ENCODE measurements around the gene CITED2. TPM values are rescaled to one million over a fixed set of nuclear protein-coding genes. Genes with fewer than 3 reads are reported as not detected.

The CITED2 gene
- polyA plus RNA-seq, 3 donors, result 22.9 to 71.6 (median 43.9) TPM

DNA sequence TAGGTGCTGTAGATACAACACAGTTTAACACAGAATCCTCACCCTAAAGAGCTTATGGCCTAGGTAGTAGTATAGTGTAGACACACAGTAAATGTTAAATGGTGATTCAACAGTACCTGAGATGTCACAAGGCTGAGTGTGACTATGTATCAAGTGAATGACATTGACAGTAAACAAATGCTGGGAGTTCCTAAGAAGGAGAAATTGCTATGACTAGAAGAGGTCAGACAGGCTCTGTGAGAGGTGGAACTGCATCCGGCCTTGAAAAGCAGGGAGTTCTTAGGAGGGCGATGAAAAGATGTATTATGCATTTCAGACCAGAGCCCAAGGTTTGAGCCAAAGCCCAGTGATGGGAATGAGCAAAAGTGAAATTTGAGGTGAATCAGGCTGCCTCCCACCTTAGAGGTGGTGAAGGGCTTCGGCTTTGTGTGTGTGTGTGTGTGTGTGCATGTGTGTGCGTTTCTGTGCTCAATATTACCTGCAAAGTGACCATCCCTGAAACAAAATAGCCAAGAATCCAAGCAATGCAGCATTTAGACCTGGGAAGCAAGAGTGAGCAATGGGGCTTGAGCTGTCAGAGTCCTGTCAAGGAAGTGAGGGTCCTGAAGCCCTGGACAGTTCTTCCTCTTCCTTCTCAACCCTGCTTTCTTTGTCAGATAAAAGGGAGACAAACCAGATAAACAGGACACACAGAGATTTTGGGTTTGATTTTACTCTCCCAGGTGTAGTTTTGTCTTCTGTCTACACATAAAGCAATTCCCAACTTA is 32.3 kb upstream of the CITED2 start:
- DNase-seq, result no peak
- Histone ChIP-seq H4K20me1 (ENCODE audit: insufficient read depth, low read length) (no peaks in the 10 kb centered on the region), H3K27me3 (ENCODE audit: control insufficient read depth in 2 of 2, insufficient read depth in 2 of 2, low read length in 2 of 2) (no peaks in the 10 kb centered on the region), H3K27ac (ENCODE audit: low read depth in 1 of 2, low read length in 2 of 2) (no peak overlapping the region), H3K79me2 (ENCODE audit: insufficient read depth, low read length) (no peaks in the 10 kb centered on the region), H3K4me3 (replicated peaks in 1 of 3; ENCODE audit: low read depth in 2 of 3, low read length in 3 of 3) (no peak overlapping the region), H3K4me1 (ENCODE audit: control insufficient read depth in 1 of 2, insufficient read depth in 2 of 2, low read length in 2 of 2) (no peaks in the 10 kb centered on the region), H3K4me2 (replicated peaks; ENCODE audit: extremely low read depth, low read length, poor library complexity, severe bottlenecking) (no peak overlapping the region), H2AFZ (ENCODE audit: insufficient read depth, low read depth, low read length, poor library complexity, severe bottlenecking) (no peak overlapping the region), H3K9ac (ENCODE audit: insufficient read depth, low read length, poor library complexity, severe bottlenecking) (no peak overlapping the region), H3K9me3 (replicated peaks in 1 of 2; ENCODE audit: control insufficient read depth in 1 of 2, insufficient read depth in 1 of 2, low read length in 2 of 2) (no peaks in the 10 kb centered on the region), H3K36me3 (replicated peaks in 1 of 2; ENCODE audit: control insufficient read depth in 1 of 2, insufficient read depth in 2 of 2, low read length in 2 of 2) (no peaks in the 10 kb centered on the region)
- Mint-ChIP-seq H3K27me3 (ENCODE audit: low read depth in 3 of 3) (peaks cover 0 to under 1% (median 0%) of the 10 kb centered on the region in 3 donors), H3K27ac (no peak overlapping the region), H3K4me3 (no peak overlapping the region), H3K9me3 (no peaks in the 10 kb centered on the region), H3K36me3 (no peaks in the 10 kb centered on the region), H3K4me1 (no peaks in the 10 kb centered on the region)
- TF ChIP-seq CTCF (IDR thresholded peaks at IDR 0.05), result no peak
- 100% methylated on average over 1 of the region's 4 CpGs for WGBS (ENCODE audit: insufficient coverage)
- intact Hi-C loops (cut with micrococcal nuclease), result no loop called here

- WGBS (ENCODE audit: insufficient coverage), result 90% methylated on average over 4 of the region's 7 CpGs
Measured at GRCh38 chr6:139402876-139403386, 28.5 kb upstream of the CITED2 start.

More at GRCh38 chr6:139402876-139403386, 28.5 kb upstream of the CITED2 start:
- H3K27me3 Mint-ChIP-seq (ENCODE audit: low read depth in 3 of 3), result no peaks in the 10 kb centered on the region
- no peak for TF ChIP-seq CTCF (IDR thresholded peaks at IDR 0.05)
- H3K4me3 Mint-ChIP-seq, result no peak overlapping the region
- no peak overlapping the region for H3K4me3 ChIP-seq (replicated peaks in 1 of 3; ENCODE audit: low read depth in 2 of 3, low read length in 3 of 3)
- H3K27ac ChIP-seq (ENCODE audit: low read depth in 1 of 2, low read length in 2 of 2), result no peak overlapping the region
- H3K27me3 ChIP-seq (ENCODE audit: control insufficient read depth in 2 of 2, insufficient read depth in 2 of 2, low read length in 2 of 2), result no peaks in the 10 kb centered on the region
- peaks cover 0 to 3% (median 0%) of the 10 kb centered on the region in 7 donors for H3K9me3 Mint-ChIP-seq
- no peaks in the 10 kb centered on the region for H3K36me3 Mint-ChIP-seq
- no peaks in the 10 kb centered on the region for H3K4me1 ChIP-seq (ENCODE audit: control insufficient read depth in 1 of 2, insufficient read depth in 2 of 2, low read length in 2 of 2)
- H2AFZ ChIP-seq (ENCODE audit: insufficient read depth, low read depth, low read length, poor library complexity, severe bottlenecking), result no peak overlapping the region
- H3K9me3 ChIP-seq (replicated peaks in 1 of 2; ENCODE audit: control insufficient read depth in 1 of 2, insufficient read depth in 1 of 2, low read length in 2 of 2), result no peaks in the 10 kb centered on the region
- no peaks in the 10 kb centered on the region for H3K36me3 ChIP-seq (replicated peaks in 1 of 2; ENCODE audit: control insufficient read depth in 1 of 2, insufficient read depth in 2 of 2, low read length in 2 of 2)
- no peak overlapping the region for H3K4me2 ChIP-seq (replicated peaks; ENCODE audit: extremely low read depth, low read length, poor library complexity, severe bottlenecking)
- no peak overlapping the region for H3K27ac Mint-ChIP-seq
- H4K20me1 ChIP-seq (ENCODE audit: insufficient read depth, low read length), result no peaks in the 10 kb centered on the region
- H3K79me2 ChIP-seq (ENCODE audit: insufficient read depth, low read length), result no peaks in the 10 kb centered on the region
- no peak for DNase-seq
- no peaks in the 10 kb centered on the region for H3K4me1 Mint-ChIP-seq
- no peak overlapping the region for H3K9ac ChIP-seq (ENCODE audit: insufficient read depth, low read length, poor library complexity, severe bottlenecking)
- intact Hi-C loops (cut with micrococcal nuclease), result no loop called here
